HG03025 (cell line): ENCODE measurements around the gene TMEM176A.

Experiments
- ATAC-seq: cut with Tn5 transposase; IDR thresholded peaks from one replicate; pipeline ENCODE4 v1.9.1; 2021; ENCODE audit warnings: mild to moderate bottlenecking, moderate library complexity; ENCODE audit not compliant: unreplicated experiment, low FRiP score

Gene TMEM176A

DNA sequence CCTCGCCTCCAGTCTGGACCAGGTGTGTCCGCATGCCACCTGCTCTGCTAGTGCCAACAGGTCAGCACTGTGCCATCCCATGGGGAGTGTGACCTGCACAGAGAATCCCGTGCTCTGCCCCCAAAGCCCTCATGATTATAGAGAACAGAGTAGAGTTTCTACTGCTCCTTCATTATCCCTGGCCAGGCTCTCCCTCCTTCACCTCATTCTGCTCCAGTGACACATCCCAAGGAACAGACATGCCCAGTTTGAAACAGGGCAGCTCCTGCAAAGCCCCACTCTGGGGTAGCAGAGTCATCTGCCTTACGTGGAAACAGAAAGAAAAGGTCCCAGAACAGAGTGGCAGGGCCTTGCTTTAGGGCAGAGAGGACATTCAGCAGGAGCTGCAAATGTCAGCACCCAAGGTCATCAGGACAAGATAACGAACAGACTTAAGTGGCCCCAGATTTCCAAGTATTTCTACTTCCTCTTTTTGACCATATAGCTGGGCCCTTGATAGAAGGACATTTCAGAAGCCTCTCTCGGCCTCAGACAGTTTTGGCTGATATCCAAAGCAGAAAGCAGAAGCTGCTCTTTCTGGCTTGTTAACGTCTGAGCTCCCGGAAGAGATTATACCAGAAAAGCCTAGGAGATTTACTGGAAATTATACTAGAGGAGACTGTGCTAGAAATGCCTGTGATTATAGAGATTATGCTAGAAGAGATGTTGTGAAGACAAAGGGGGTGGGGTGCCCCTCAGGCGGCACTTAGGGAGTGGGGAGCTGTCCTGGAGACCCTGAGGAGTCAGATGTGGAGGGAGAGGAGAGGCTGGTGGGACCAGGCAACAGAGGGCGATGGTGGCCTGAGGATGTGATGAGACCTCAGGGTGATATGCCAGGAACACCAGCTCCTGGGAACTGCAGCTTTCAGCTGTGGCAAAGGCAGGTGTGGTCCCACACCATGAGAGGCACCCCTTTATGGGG lies 13.0 kb upstream of the TMEM176A start:
- ATAC-seq = no peak

DNA sequence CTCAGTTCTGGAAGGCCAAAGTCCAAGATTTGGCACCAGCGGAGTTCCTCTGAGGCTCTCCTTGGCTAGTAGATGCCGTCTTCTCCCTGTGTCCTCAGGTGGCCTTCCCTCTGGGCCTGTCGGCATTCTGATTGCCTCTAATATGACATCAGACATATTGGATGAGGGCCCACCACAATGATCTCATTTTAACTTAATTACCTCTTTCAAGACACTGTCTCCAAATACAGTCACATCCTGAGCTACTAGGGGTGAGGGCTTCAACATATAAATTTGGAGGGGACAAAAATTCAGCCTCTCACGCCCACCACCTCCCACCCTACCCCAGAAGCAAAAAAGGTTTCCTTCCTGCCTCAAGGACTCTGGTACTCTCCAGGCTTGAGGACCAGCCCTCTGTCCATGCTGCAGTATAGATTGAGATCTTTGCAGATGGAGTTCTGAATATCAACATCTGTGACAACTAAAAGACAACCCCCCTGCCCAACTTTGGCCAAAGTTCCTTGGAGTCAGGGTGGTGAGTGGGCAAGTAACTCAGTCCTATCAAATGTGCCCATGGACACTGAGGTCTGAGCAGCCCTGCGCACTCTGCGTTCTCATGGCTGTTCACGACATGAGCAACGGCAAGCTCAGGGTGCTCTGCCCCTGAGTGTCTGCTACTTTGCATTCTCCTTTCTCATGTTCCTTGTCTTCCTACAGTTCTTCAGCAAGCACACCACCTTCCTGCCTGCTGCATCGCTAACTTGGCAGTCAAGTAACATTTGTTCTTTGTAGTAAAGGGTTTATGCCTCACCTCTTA lies 11.9 kb upstream of the TMEM176A start:
- ATAC-seq = no peak

DNA sequence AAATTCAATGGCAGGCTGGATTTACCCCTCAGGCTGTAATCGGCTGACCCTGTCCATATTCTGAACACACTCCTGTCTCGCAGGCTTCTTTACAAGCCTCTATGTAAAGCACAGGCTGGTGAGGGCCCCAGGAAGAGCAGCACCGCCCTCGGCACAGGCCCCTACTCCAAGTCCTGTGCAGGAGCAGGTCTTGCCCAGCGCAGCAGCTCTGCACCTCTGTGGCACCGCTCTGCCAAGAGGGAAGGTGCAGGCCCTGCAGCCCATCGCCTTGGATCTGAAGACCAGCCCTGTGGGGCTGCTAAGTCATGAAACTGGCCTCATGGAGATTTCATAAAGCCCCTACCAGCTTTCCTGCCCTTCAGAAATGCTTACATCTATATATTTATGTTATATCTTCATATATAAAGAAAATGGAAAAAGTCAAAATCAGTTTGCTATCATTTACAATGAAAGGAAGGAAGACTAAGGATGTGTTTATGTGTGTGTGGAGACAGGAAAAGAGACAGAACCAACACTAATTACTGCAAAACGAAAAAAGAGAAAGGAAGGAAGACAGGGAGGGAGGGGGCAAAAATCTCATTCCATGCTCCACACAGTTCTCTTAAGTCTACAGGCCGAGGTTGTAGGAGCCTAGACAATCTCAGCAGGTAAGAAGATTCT lies 10.0 kb upstream of the TMEM176A start:
- ATAC-seq = no peak

DNA sequence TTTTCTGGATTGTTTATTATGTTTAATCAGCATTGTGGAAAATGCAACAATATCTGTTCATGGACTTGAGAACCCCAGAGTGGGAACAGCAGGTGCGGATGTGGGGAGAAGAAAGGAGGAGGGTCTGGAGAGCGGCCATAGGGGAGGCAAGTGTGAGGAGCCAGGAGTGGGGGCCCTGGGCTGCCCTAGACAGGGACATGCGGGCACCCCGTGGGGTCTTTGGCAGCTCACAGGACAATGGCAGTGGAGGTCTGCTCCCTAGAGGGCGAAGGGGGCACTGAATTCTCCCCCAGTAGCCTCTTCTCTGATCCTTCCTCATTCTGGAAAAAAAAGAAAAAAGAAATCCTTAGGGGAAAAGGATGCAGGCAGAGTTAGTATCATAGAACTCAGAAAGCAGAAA lies 9.3 kb upstream of the TMEM176A start:
- no peak for ATAC-seq

DNA sequence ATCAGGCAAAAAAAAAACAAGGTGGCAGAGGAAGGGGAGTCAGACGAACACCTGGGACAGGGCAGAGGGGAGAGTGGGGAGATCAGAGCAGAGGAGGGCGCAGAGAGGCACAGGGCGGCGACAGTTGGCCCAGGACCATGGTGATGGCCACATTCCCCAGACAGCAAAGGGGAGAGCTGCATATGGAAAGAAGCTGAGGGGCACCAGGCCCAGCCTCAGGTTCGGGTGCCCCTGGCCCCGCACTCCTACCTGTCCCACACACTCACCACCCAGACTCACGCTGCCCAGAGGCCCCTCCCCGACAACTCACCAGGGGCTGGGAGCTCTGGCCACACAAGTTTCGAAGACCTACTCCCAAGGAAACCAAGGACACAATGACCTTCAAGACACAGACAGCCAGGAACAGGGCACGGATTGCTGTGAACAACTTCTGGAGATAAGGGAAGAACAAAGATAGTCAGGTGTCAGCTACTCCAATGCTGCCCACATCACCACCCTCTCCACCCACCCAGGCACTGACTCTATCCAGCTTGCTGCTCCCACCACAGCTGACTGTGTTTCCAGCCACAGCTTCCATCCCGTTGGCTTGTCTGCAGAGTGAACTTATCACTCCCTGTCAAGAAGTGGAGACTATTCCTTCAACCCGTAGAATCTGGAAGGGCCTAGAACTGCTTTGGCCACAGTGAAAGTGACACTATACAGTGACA lies 8.7 kb upstream of the TMEM176A start:
- ATAC-seq = no peak

DNA sequence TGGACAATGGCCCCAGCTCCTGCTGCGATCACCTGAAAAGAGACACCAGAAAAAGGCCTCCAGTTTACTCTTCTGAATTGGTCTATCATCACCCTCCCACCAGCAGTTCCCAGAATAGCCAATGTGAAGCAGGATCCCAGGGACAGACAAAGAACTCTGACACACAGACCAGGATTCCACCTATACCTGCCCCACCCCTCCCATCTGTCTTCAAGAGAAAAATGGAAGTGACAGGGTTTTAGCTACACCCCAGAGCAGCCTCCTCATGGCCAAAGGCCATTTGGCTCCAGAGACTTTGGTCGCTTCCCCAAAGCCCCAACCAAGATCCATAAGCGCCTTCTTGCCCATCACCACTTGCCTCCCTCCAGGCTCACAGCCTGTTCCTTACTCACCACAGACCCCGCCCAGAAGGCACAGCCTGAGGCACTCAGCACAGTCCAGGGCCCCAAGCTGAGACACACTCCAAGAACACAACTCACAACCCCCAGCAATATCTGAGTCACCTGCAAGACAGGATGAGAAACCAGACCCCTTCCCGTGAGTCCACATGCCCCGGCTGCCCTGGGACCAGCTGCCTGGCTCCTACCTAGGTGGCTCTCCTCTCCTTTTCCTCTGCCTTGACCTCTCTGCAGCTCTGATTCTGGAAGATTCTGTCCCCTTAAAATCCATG lies 6.9 kb upstream of the TMEM176A start:
- no peak for ATAC-seq

DNA sequence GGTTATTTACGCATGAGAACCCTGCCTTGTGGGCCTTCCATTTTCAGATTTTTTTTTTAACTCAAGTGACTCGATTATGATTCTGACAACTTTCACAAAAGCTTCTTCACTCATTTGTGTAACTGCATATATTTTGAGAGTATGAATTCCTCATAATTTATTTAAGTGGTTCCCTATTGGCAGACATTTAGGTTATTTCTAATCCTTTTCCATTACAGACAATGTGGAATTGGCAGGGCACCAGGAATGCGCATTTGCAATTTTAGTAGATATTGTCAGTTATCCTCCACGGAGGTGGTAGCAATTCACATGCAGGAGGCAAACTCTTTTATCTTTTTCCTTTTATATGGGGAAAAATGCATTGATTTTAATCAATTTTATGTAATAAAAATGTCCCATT lies 2.9 kb upstream of the TMEM176A start:
- ATAC-seq = no peak

DNA sequence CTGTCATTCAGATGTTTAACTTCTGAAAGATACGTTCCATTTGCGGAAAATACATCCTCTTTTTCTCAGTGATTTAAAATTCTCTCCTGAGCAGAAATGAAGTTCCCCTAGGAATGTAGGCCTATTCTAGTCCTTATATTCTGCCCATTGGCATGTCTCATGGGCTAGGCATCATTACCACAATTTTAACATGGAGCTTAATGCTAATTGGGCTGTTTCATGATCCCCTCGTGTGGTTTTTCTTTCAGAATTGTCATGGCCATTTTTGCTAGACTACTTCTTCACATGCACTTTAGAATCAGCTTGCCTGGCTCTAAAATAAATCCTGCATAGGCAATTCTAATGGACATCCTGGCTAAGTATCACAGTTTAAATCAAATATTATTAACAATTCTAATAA lies 1.4 kb upstream of the TMEM176A start:
- no peak for ATAC-seq

DNA sequence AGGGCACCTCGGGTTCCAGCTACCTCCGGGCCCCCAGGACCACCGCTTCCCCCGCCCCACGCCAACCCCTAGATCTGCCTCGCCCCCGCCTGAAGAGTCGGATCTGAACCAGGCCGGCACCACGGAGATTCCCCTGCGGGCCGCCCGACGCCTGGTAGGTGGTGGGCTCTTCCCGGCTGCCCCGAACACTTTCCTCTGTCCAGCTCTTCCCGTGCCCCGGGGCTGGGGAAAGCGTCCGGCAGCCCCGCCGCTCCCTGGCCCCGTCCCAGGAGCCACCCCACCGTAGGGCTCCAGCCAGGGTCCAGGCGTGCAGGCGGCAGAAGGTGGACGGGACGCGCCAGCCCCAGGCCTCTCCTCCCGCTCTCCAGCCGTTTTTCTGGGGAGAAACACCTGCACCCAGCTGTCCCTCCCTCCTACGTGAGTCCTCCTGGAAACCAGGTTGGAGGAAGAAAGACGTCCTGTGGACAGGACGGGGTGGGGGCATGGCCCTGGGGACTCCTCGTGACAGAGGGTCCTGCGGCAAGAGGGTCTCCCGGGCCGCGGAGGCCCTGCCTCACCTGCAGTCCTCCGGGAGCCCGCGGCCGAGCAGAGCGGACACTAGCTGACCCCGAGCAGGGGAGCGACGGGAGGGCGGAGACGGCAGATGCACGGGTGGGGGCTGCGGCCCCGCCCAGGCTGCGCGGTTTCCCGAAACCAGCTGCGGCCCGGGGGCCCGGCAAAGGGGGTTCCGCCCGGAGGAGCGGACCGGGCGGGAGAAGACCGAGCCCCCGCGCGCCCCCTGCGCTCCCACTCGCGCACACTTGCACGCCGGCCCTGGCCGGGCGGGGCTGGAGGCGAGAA lies 608 bp upstream of the TMEM176A start, which contains the start of gene TMEM176B:
TMEM176B (minus strand) TSS at position 624 of the 840 bp plus-strand sequence. CDS start 3,795 bp downstream, outside the sequence.
- no peak for ATAC-seq

DNA sequence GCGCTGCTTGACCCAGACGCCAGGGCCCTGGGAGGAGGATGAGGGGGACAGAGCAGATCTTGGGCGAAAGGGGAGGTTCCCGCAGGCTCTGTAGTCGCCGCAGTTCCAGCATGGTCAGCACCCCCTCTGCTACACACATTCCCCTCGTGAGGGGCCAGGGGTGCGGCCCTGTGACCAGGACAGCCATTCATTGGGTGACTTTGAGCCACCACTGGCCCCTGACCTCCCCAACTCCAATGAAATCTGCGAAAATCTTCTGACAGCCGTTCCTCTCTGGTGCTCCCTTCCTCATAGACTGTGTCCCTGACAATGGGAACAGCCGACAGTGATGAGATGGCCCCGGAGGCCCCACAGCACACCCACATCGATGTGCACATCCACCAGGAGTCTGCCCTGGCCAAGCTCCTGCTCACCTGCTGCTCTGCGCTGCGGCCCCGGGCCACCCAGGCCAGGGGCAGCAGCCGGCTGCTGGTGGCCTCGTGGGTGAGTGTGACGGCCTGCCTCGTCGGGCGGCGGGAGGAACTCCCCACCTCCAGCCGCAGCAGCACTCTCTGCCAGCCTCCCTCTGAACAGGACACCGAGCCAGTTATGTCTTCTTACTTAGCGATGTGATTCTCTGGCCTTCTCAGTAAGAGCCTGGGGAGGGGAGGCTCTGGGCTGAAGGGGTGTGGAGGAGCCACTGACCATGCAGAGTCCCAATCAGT lies 825 bp downstream of the TMEM176A start:
- ATAC-seq = no peak

DNA sequence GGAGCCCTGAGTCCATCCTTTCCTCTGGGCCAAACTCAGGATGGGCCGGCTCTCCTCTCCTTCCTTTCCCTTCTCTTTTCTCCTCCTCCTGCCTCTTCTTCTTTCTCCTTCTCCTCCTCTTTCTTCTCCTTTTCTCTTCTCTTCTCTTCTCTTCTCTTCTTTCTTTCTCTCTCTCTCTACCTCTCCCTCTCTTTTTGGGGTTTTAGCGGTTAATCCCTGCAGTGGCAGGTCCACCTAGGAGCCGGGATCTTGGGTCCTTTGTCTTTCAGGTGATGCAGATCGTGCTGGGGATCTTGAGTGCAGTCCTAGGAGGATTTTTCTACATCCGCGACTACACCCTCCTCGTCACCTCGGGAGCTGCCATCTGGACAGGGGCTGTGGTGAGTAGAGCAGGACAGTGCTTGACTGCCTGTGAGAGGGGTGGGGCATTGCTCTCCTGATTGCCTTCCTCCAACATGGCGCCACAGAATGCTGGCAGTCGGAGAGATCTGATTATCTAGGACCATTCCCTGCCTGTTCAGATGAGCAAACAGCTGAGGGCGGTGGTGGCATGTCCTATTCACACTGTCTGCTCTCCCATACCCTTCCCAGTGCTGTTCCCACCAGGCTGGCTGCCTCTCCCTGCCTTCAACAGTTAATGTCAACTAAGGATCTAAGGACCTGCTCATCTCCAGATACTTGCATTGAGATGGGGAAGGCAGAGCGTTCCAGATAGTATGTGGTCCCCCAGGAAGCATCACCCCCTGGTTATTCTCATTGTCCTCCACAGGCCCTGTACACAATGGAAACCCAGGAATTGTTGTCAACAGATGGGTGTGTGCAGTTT lies 1.6 kb downstream of the TMEM176A start:
- ATAC-seq = no peak

DNA sequence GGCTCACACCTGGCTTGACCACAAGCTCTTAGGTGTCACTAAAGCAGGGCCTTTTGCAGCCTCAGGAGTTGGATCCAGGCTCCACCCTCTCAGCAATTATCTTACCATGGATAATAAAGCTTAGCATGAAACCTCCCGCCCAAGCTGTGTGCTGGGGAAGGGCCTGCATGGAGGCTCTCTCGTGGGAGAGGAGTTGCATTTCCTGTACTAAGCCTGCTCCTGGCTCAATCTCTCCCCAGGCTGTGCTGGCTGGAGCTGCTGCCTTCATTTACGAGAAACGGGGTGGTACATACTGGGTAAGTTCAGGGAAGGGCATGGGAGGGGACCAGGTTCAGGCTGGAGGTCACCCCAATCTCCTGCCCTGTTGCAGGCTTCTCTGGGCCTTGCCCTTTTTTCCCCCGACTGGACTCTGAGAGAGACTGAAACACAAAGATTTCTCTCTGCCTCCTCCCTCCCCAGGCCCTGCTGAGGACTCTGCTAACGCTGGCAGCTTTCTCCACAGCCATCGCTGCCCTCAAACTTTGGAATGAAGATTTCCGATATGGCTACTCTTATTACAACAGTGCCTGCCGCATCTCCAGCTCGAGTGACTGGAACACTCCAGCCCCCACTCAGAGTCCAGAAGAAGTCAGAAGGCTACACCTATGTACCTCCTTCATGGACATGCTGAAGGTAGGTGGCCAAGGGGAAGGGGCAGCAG lies 2.7 kb downstream of the TMEM176A start:
- ATAC-seq = no peak

DNA sequence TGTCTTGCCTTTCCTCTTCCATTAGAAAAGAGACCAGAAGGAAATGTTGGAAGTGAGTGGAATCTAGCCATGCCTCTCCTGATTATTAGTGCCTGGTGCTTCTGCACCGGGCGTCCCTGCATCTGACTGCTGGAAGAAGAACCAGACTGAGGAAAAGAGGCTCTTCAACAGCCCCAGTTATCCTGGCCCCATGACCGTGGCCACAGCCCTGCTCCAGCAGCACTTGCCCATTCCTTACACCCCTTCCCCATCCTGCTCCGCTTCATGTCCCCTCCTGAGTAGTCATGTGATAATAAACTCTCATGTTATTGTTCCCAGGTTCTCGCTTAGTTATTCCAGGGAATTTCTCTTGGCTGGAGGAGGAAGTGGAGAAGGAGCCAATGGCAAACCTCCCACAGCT lies 4.2 kb downstream of the TMEM176A start:
- no peak for ATAC-seq

DNA sequence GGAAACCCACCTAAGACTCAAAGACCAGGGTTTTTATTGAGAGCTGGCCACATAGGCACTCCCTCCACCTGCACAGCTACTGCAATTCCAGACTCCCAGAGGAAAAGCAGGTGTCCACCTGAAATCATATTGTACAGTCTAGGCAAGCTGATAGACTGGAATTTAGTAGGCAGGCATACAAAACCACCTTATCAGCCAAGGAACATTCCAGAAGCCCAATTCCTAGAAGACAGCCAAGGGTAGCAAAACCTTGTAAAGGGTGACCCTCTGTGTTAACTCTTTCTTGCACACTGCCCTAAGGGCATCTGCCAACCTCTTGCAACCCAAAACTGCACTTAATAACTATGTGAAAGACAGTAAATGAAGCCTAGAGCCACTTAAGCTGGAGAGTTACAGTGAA lies 5.3 kb downstream of the TMEM176A start:
- no peak for ATAC-seq

DNA sequence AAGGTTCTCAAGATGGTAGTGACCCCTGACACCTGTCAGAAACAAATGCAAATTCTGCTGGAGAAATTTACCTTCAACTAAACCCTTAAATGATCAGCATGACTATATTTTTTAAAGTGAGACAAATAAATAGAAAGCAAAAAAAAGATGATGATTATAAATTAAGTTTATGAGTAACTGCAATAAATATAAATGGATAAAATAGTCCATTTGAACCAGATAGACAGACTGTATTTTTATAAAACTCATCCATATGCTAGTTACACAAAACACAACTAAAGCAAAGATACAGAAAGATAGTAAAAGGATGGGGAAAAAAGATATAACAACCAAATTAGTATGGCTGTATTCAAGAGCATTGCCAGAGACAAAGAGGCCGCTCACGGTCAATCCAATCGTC lies 5.9 kb downstream of the TMEM176A start:
- ATAC-seq = no peak

DNA sequence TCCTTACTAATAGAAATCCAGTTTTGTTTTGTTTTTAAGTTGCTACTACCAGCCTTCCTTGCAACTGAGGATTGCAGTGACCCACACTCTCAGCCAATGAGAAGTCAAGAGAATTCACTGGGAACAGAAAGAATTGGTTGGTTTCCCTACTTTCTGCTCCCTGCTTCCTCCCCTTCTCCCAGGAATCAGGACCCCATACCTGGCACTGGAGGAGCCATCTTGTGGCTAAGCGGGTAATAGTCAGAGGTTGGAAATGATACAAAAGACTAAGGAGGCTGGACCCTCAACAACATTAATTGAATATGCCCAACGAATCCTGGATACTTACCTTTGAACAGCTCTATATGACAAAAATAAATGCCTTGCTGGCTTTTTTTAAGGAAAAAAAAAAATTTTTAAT lies 6.3 kb downstream of the TMEM176A start:
- ATAC-seq = no peak
